Globus pallidus (tissue), 1 donor: Measurements from ENCODE around the gene ZNF280D.
"Not testable (repeated sequence)": the region's sequence is repeated elsewhere in the genome, so short reads cannot be mapped to it uniquely, and the experiment has no call there.

Source experiments
- DNase-seq: peaks from one replicate; pipeline ENCODE4 v3.0.0-alpha.2; 2015; ENCODE audit warnings: low spot score

The ZNF280D gene

GRCh38 chr15:56715220-56715619 lies 18.1 kb downstream of the ZNF280D start:
- DNase-seq = no peak

DNA sequence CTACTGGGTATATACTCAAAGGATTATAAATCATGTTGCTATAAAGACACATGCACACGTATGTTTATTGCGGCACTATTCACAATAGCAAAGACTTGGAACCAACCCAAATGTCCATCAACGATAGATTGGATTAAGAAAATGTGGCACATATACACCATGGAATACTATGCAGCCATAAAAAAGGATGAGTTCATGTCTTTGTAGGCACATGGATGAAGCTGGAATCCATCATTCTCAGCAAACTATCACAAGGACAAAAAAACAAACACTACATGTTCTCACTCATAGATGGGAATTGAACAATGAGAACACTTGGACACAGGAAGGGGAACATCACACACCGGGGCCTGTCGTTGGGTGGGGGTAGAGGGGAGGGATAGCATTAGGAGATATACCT lies 23.8 kb downstream of the ZNF280D start:
- DNase-seq = not testable (repeated sequence)

DNA sequence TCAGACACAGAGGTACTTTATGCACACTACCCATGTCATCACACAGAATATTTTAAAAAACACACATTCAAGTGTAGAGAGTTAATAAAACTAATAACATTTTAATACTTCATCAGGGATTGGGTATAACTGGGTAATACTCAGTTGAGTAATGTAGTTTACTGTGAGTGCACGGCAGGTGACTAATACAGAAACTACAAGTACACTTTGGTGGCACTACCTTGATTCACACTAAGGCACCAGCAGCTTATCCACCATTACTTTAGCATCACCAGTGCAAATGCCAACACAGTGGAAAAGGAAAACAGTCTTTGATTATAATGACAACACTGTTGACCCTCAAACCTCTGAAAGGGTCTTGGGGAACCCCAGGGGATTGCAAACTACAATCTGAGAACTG lies 33.6 kb downstream of the ZNF280D start:
- DNase-seq = no peak

DNA sequence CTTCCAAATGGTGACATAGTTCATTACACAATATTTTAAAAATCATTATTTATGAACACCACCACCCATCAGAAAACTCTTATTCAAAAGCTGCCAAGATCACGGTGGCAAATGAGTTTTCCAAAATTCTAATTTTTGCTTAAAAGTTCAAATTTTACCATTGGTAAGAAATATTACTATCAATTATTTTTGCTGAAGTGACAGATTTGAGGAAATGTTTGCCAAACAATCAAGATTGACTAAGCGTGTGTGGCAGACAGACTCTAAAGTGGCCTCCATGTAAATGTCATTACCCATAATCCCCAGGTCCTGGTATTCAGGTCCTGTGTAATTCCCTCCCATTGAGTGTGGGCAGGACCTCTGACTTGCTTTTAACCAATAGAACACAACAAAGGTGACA lies 35.0 kb downstream of the ZNF280D start:
- no peak for DNase-seq

GRCh38 chr15:56693761-56694160 lies 39.5 kb downstream of the ZNF280D start:
- DNase-seq = no peak

GRCh38 chr15:56690733-56691132 lies 42.6 kb downstream of the ZNF280D start:
- no peak for DNase-seq

- no peak for DNase-seq
These were observed 49.4 kb downstream of the ZNF280D start for GRCh38 chr15:56683908-56684307.

DNA sequence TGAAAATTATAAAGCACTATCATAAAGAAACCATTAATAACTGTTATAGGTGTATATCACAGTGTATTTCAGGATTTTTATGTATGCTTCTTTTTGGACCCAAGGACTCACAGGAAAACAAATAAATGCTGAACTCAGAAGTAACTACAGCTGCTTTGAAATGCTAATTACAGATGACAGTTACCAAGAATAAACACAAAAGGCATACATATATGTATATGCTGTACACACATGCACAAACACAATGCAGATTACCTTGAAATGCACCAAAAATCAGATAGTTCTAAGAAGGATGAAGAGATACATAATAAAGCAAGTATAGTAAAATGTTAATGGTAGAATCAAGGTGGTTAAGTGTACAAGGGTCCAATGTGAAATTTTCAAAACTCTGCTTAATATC lies 52.2 kb downstream of the ZNF280D start:
- DNase-seq = no peak

- no peak for DNase-seq
These were observed 54.1 kb downstream of the ZNF280D start for GRCh38 chr15:56679225-56679624.

DNA sequence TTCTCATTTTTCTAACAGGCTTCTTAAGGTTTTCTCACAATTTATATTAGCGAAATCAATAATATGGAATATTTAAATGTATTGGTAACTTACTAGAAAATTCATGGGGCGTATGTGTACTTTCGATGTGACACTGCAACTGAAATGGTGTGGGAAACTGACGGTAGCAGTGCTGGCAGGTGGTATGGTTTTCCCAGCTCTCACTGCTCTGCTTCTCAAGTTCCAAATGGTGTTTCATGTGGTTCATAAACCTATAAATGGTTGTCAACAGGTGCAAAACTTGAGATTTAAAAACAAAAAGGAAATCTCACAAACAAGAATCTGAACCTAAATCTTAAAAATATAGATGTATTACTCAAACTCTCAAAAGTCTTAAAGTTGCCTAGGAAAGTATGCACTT lies 54.7 kb downstream of the ZNF280D start:
- DNase-seq = no peak

DNA sequence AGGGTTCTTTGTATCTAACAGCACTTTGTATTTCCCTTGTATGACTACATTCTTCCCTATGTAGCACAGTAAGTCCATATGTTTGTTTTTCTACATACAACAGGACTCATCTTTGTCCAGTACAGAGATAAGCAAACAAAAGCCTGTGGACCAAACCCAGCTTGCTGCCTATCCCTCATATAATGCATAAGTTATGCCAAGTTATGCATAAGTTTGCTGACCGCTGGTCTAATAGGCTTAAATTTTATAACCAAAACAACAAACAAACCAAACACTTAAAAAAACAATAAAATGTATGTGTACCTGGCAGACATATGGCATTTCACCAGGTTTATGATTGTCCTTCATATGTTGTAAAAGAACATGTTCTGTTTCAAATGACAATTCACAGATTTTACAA lies 56.0 kb downstream of the ZNF280D start:
- DNase-seq = no peak

GRCh38 chr15:56675930-56676329 lies 57.4 kb downstream of the ZNF280D start:
- DNase-seq = no peak

GRCh38 chr15:56674857-56675256 lies 58.5 kb downstream of the ZNF280D start:
- DNase-seq = no peak

DNA sequence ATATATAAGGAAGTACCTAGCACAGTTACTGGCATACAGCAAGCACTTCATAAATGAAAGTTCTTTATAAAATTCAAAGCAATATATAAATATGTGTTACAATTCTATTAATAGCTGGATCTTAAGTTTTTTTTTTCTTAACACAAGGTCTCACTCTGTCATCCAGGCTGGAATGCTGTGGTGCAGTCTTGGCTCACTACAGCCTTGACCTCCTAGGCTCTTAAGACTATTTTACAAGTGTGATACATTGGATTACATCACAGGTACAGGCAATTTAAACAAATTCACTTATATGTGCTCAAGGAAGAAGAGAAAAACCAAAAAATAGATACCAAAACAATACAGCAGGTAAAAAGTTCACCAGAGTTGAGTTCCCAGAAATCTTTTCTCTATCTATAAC lies 60.6 kb downstream of the ZNF280D start:
- DNase-seq = no peak

DNA sequence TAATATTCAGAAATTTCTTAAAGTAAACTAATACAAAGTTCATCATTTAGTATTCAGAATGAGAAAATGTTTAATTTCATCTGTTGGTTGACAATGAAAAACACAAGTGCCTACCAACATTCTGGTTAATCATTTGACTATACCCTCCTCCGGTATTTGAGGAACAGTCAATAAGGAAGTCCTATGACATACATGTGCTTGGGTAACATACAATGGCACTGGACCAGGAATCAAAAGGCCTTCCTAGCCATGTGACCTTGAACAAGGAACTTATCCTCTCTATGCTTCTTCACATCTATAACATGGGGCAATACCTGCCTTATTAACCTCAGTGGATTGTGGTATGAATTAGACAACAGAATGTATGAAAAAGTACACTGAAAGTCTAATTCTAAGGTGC lies 65.8 kb downstream of the ZNF280D start:
- no peak for DNase-seq

DNA sequence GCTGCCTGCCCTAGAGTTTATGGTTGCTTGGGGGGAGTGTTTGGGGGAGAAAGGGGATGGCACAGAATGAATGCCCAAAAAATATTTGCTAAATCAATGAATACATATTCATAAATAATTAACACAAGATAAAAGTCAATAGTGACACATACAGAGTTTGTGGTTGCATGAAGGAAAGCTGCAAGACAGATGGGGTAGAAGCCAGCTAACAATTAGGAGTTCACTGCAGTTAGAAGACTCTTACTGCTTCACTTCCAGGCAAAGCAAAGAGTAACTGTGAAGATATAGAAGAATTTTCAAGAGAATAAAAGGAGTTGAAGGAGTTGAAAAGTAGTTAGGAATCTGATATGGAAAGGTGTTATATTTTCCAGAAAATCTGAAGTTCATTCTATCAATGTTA lies 72.4 kb downstream of the ZNF280D start:
- no peak for DNase-seq

DNA sequence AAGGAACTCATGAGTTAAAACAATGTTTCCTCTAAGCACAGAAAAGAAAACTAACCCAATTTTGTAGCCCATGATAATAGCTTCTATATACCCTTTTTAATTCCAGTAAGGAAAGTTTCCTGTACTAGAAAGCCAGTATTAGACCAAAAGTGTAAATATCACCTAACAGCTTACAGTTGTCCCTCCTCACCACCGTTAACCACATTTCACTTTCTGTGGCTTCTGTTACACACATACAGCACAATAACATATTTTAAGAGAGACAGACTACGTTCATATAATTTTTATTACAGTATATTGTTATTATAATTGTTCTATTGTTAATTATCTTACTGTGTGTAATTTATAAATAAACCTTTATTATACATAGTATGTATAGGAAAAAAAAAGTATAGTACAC lies 74.1 kb downstream of the ZNF280D start:
- DNase-seq = no peak

DNA sequence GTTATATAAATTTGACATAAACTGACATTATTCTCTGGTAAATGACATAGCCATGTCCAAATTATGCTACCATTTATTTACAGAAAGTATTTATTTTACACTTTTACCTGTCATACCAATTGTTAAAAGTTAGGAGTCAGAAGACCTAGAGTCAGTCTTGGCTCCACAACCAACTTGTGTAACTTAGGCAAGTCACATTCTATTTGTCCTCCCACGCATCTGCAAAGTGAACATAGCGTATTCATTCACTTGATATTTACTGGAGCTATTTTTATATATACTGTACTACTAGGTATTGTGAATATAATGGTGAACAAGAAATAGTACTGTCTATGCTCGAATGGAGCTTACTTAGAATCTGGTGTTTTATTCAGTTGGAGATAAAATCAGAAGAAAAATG lies 78.7 kb downstream of the ZNF280D start:
- DNase-seq = no peak

DNA sequence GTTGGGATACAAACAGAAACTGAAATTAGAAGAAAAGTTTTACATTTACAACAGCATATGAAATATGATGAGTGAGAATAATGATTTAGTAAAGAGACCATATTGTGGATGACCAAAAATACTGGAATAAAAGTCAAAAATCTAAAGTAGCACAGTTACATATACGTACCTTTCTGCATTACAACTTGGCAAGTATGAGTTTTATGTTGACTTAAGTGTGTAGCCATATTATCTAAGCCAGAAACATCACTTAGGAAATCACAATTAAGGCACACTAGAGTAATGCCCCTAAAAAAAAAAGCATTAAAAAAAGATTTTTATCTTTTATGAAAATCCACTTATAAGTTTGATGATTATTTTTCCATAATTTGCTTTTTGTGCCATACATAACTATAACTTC lies 79.1 kb downstream of the ZNF280D start:
- no peak for DNase-seq

DNA sequence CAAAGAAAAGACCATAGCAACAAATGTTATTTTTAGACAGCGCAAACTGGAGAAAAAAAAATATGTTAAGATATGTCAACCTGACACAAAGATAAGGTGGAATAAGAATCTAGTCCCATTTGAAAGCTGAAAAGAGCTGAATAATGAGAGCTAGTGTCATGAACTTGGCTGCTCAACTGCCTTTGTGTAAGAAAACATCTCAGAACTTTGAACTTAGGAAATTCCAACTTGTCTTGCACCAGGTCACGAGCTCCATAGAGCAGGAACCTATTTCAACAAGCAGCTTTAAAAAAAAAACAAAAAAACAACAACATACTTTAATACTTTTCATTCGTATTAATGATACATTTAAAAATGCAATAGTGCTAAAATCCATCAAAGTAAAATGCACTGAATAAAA lies 79.5 kb downstream of the ZNF280D start:
- DNase-seq = no peak

DNA sequence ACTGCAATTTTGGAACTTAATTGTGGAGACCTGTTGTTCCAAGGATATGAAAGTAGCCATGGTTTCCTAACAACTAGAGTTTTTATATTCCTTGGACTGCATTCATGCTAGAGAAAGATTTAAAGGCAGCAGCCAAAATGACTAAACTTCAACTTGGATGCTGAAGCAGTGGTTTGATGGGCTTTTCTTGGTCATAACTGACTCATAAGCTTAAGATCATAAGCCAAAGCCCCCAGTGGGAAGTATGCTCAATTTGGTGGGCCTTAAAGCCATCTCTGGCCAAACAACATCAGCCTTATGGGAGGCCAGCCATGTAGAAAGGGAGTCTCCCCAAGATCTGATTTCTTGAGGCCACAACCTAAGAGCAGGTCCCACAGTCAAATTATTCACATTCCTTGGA lies 80.2 kb downstream of the ZNF280D start:
- no peak for DNase-seq

DNA sequence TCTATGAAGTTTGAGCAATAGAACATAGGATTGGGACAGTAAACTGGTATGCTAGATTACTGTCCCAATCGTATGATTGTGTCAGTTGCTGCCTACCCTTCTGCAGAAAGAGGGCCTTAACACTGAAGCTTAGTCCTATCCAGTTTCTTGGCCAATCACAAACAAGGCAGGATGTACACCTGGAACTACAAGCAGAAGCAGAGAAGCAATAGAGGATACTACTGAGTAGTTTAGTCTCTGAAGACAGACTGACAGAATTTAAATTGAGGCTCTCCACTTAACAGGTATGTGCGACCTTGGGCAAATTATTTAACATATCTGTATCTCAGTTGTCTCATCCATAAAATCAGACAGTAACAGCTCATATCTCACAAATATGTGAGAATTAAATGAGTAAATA lies 85.0 kb downstream of the ZNF280D start:
- DNase-seq = no peak

DNA sequence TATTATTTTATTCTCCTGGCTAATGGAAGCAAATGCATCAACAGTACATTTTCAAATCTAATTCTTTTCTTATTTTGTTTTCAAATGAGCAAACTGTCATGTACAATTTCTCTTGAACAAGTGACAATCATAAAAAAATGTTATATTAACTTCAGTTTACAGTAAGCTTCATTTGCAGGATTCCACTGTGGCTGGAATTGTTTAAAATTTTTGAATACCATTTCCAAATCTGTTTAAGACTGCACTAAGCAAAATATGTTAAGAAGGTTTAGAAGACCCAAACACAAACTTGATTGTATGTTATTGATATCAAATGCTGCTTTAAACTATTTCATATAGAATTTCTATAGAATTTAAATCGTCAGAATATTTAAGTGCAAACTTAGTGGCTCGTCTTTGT lies 92.8 kb downstream of the ZNF280D start:
- no peak for DNase-seq

- no peak for DNase-seq
These were observed 93.2 kb downstream of the ZNF280D start for GRCh38 chr15:56640127-56640526.

DNA sequence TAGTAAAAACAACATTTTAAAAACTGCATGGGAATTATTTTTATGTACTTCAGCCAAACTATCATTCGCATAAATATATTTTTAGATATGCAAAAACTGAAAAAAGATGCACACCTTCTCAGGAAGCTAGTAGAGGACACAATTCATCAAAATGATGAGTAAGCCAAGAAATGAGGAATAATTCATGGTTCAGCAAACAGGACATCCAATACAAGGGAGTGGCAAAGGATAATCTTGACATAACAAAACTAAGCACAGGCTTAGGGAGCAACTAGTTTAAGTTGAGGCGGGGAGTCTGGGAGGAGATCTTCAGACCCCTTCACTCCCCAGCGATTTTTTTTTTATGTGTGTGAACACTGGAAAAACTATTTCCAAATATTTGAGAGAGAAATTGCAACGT lies 93.7 kb downstream of the ZNF280D start:
- no peak for DNase-seq
